Measurements from ENCODE around the gene ADAMTS12.

DNA sequence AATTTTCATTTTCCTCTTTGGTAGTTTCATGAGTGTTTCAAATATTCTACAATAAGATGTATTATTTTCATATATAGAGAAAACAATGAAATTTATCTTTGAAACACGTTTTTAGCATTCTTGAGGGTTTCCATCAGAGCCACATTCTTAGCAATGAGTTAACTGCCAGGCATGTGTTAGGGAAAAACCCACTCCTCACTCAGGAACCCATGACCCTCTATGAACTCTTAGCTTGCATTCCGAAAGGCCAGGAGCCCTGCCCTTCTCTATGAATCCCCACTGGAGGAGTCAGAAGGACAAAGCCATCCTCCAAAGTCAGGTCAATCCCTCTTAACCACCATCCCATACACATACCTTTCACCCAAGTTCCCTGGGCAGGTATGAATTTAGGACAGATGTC, 57.5 kb downstream of the ADAMTS12 start:
- TF ChIP-seq POLR2A (IDR thresholded peaks at IDR 0.05) (no peak), CTCF (IDR thresholded peaks at IDR 0.05 in 4 of 5, conservative IDR thresholded peaks at IDR 0.05 in 1 of 5) (no peak)
